Skeletal muscle satellite cell (primary cell): Measurements from ENCODE around the gene CD81.
"Not testable (repeated sequence)": the region's sequence is repeated elsewhere in the genome, so short reads cannot be mapped to it uniquely, and the experiment has no call there.

Source experiments
- H3K27me3 ChIP-seq: 2 replicates; pipeline ENCODE4 v1.7.0; 2013; ENCODE audit warnings: low read length; ENCODE audit not compliant: control insufficient read depth, insufficient read depth
- H3K36me3 ChIP-seq: 2 replicates; pipeline ENCODE4 v1.7.0; 2013; ENCODE audit warnings: mild to moderate bottlenecking, control low read depth, low read length; ENCODE audit not compliant: insufficient read depth
- H3K4me1 ChIP-seq: 2 replicates; pipeline ENCODE4 v1.7.0; 2013; ENCODE audit warnings: low read length; ENCODE audit not compliant: control insufficient read depth, insufficient read depth
- H3K4me2 ChIP-seq: 2 replicates; pipeline ENCODE4 v1.7.0; 2013; ENCODE audit warnings: mild to moderate bottlenecking, low read length
- H3K4me3 ChIP-seq: 2 replicates; pipeline ENCODE4 v1.7.0; 2013; ENCODE audit warnings: low read length
- H3K9ac ChIP-seq: 2 replicates; pipeline ENCODE4 v1.7.0; 2013; ENCODE audit warnings: mild to moderate bottlenecking, low read depth, low read length, moderate library complexity
- H3K9me3 ChIP-seq: replicated peaks from 2 replicates; pipeline ENCODE4 v1.7.0; 2013; ENCODE audit warnings: mild to moderate bottlenecking, control low read depth, low read length

Gene CD81

GRCh38 chr11:2358754-2359442 lies 18.2 kb upstream of the CD81 start:
- Histone ChIP-seq H3K4me1 (no peaks in the 10 kb centered on the region), H3K4me2 (no peak overlapping the region), H3K4me3 (no peak overlapping the region), H3K36me3 (no peaks in the 10 kb centered on the region), H3K9ac (no peak overlapping the region), H3K27me3 (peaks cover 12% of the 10 kb centered on the region), H3K9me3 (no peaks in the 10 kb centered on the region)

GRCh38 chr11:2359557-2359956 lies 17.6 kb upstream of the CD81 start:
- Histone ChIP-seq H3K4me2 (no peak overlapping the region), H3K4me3 (no peak overlapping the region), H3K9me3 (no peaks in the 10 kb centered on the region), H3K9ac (no peak overlapping the region), H3K27me3 (peaks cover 12% of the 10 kb centered on the region), H3K4me1 (no peaks in the 10 kb centered on the region), H3K36me3 (no peaks in the 10 kb centered on the region)

- no peak overlapping the region for H3K4me3 ChIP-seq
- peaks cover 12% of the 10 kb centered on the region for H3K27me3 ChIP-seq
- H3K36me3 ChIP-seq = no peaks in the 10 kb centered on the region
- no peak overlapping the region for H3K9ac ChIP-seq
- no peaks in the 10 kb centered on the region for H3K9me3 ChIP-seq
- no peaks in the 10 kb centered on the region for H3K4me1 ChIP-seq
- no peak overlapping the region for H3K4me2 ChIP-seq
These were observed 16.9 kb upstream of the CD81 start for GRCh38 chr11:2360081-2360642.

GRCh38 chr11:2361565-2361964 lies 15.5 kb upstream of the CD81 start:
- Histone ChIP-seq H3K9ac (no peak overlapping the region), H3K4me2 (no peak overlapping the region), H3K36me3 (no peaks in the 10 kb centered on the region), H3K27me3 (peaks cover 8% of the 10 kb centered on the region), H3K4me3 (no peak overlapping the region), H3K9me3 (no peaks in the 10 kb centered on the region), H3K4me1 (no peaks in the 10 kb centered on the region)

- no peak overlapping the region for H3K4me2 ChIP-seq
- H3K27me3 ChIP-seq = peaks cover 5% of the 10 kb centered on the region
- H3K9me3 ChIP-seq = no peaks in the 10 kb centered on the region
- H3K36me3 ChIP-seq = no peaks in the 10 kb centered on the region
- no peak overlapping the region for H3K9ac ChIP-seq
- no peaks in the 10 kb centered on the region for H3K4me1 ChIP-seq
- H3K4me3 ChIP-seq = no peak overlapping the region
These were observed 14.7 kb upstream of the CD81 start for GRCh38 chr11:2362414-2362813.

GRCh38 chr11:2363130-2363529 lies 14.0 kb upstream of the CD81 start:
- Histone ChIP-seq H3K27me3 (peaks cover 7% of the 10 kb centered on the region), H3K4me2 (no peak overlapping the region), H3K36me3 (no peaks in the 10 kb centered on the region), H3K9me3 (no peaks in the 10 kb centered on the region), H3K4me1 (no peaks in the 10 kb centered on the region), H3K4me3 (no peak overlapping the region), H3K9ac (no peak overlapping the region)

GRCh38 chr11:2363577-2364370 lies 13.3 kb upstream of the CD81 start:
- Histone ChIP-seq H3K36me3 (no peaks in the 10 kb centered on the region), H3K9ac (no peak overlapping the region), H3K9me3 (no peaks in the 10 kb centered on the region), H3K4me1 (no peaks in the 10 kb centered on the region), H3K4me3 (no peak overlapping the region), H3K27me3 (peaks cover 7% of the 10 kb centered on the region), H3K4me2 (no peak overlapping the region)

GRCh38 chr11:2364386-2364785 lies 12.7 kb upstream of the CD81 start:
- not testable (repeated sequence) for H3K36me3 ChIP-seq, H3K4me3 ChIP-seq, H3K27me3 ChIP-seq

GRCh38 chr11:2365571-2366210 lies 11.4 kb upstream of the CD81 start:
- no peak overlapping the region for H3K4me2 ChIP-seq
- H3K36me3 ChIP-seq = no peaks in the 10 kb centered on the region
- H3K4me1 ChIP-seq = no peaks in the 10 kb centered on the region
- H3K27me3 ChIP-seq = peaks cover 7% of the 10 kb centered on the region
- no peaks in the 10 kb centered on the region for H3K9me3 ChIP-seq
- H3K9ac ChIP-seq = no peak overlapping the region
- no peak overlapping the region for H3K4me3 ChIP-seq

More at GRCh38 chr11:2364386-2364785, 12.7 kb upstream of the CD81 start:
- H3K4me2 ChIP-seq, H3K9me3 ChIP-seq, H3K4me1 ChIP-seq, H3K9ac ChIP-seq: not testable (repeated sequence)

GRCh38 chr11:2366276-2366675 lies 10.8 kb upstream of the CD81 start:
- Histone ChIP-seq H3K27me3 (peaks cover 7% of the 10 kb centered on the region), H3K4me2 (no peak overlapping the region), H3K4me3 (no peak overlapping the region), H3K4me1 (no peaks in the 10 kb centered on the region), H3K36me3 (no peaks in the 10 kb centered on the region), H3K9ac (no peak overlapping the region), H3K9me3 (no peaks in the 10 kb centered on the region)

GRCh38 chr11:2366733-2367132 lies 10.4 kb upstream of the CD81 start:
- no peaks in the 10 kb centered on the region for H3K36me3 ChIP-seq
- H3K27me3 ChIP-seq = peaks cover 7% of the 10 kb centered on the region
- no peak overlapping the region for H3K4me2 ChIP-seq
- no peak overlapping the region for H3K4me3 ChIP-seq
- no peak overlapping the region for H3K9ac ChIP-seq
- no peaks in the 10 kb centered on the region for H3K9me3 ChIP-seq
- H3K4me1 ChIP-seq = no peaks in the 10 kb centered on the region
